ENCODE measurements around the gene C1orf122.

DNA sequence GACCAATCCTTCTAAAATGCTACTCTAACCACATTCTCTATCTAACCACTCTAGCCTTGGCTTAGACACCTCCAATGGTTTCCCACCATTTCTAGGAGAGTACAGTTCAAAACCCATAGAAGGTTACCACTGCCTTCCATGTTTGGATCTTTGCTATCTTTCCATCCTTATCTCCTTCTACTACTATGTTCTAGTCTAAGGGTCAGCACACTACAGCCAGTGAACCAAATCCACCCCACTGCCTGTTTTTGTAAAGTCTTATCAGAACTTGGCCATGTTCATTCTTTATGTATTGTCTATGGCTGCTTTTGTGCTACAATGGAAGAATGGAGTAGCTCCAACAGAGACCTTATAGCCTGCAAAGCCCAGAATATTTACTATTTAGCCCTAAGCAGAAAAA is 45.6 kb downstream of the C1orf122 start:
- TF ChIP-seq EHMT2 (IDR thresholded peaks at IDR 0.05; ENCODE audit: low read depth), result no peak
- TF ChIP-seq, protein P1, sequence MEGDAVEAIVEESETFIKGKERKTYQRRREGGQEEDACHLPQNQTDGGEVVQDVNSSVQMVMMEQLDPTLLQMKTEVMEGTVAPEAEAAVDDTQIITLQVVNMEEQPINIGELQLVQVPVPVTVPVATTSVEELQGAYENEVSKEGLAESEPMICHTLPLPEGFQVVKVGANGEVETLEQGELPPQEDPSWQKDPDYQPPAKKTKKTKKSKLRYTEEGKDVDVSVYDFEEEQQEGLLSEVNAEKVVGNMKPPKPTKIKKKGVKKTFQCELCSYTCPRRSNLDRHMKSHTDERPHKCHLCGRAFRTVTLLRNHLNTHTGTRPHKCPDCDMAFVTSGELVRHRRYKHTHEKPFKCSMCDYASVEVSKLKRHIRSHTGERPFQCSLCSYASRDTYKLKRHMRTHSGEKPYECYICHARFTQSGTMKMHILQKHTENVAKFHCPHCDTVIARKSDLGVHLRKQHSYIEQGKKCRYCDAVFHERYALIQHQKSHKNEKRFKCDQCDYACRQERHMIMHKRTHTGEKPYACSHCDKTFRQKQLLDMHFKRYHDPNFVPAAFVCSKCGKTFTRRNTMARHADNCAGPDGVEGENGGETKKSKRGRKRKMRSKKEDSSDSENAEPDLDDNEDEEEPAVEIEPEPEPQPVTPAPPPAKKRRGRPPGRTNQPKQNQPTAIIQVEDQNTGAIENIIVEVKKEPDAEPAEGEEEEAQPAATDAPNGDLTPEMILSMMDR (IDR thresholded peaks at IDR 0.05), result no peak
- TF ChIP-seq TFCP2L1 (CRISPR knock-in tag; IDR thresholded peaks at IDR 0.05), result no peak
- no peak for TF ChIP-seq BHLHE40 (IDR thresholded peaks at IDR 0.05; ENCODE audit: low read depth, low read length)
- TF ChIP-seq RCOR1 (IDR thresholded peaks at IDR 0.05; ENCODE audit: low read depth, low read length), result no peak

All from A549 (cell line).